Stimulated activated CD8-positive, alpha-beta memory T cell treated with anti-CD3 and anti-CD28 coated beads, Interleukin-15, amount 100 ng/mL, for 4 hours (primary cell): ENCODE results near the gene TRAM2.

Source experiments
- DNase-seq, 2 donors: peaks; one replicate each; pipeline ENCODE4 v3.0.0-alpha.2; 2020; ENCODE audit warnings: low read depth in 2 of 2

The TRAM2 gene, protein sequence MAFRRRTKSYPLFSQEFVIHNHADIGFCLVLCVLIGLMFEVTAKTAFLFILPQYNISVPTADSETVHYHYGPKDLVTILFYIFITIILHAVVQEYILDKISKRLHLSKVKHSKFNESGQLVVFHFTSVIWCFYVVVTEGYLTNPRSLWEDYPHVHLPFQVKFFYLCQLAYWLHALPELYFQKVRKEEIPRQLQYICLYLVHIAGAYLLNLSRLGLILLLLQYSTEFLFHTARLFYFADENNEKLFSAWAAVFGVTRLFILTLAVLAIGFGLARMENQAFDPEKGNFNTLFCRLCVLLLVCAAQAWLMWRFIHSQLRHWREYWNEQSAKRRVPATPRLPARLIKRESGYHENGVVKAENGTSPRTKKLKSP

DNA sequence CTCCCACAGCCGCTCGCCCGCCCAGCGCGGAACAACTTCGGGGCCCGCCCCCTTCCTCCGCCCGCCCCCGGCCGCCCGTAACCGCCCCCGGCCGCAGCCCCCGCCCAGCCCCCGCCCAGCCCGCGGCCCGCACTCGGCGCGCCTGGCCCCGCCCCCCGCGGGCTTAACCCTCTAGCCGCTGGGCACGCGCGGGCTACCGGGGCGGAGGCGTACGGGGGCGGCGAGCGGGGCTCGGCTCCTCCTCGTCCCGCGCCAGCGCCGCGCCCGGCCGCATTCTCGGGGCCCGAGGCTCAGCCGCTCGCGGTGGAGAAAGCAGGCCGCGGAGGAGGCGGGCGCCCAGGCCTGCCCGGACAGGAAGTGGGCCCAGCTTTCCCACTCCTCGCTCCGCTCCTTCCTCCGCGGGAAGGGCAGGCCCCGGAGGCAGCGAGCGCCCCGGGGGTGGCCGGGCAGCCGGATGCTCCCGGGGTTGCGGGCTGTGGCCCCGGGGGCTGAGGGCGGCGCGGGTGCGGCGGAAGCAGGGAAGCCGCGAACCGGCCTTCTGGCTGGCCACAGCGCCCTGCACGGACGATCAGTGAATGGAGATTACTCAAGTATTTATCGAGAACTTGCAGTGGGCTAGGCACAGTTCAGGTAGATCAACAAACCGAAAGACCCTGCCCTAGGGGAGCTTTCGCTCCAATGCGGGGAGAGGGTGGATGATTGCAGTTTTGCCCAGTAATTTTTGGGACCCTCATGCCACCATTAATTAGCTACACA, at the start of gene TRAM2:
Gene TRAM2 (minus strand): TSS at position 39 of the 756 bp plus-strand sequence. CDS start 145 bp downstream, outside the sequence.
- DNase-seq: peak; percentile 57

- DNase-seq: no peak
Measured at GRCh38 chr6:52622810-52623209, 46.0 kb upstream of the TRAM2 start.

GRCh38 chr6:52621631-52622030, 44.8 kb upstream of the TRAM2 start:
- DNase-seq: no peak

GRCh38 chr6:52620906-52621190, 44.0 kb upstream of the TRAM2 start:
- no peak for DNase-seq

- no peak for DNase-seq
Measured at GRCh38 chr6:52620055-52620905, 43.4 kb upstream of the TRAM2 start.

- DNase-seq: no peak
Measured at GRCh38 chr6:52617087-52617486, 40.2 kb upstream of the TRAM2 start.

- no peak for DNase-seq
Measured at GRCh38 chr6:52616059-52616690, 39.3 kb upstream of the TRAM2 start.

GRCh38 chr6:52612336-52613054, 35.6 kb upstream of the TRAM2 start:
- DNase-seq: no peak

- DNase-seq: no peak
Measured at GRCh38 chr6:52611833-52612232, 35.0 kb upstream of the TRAM2 start.

DNA sequence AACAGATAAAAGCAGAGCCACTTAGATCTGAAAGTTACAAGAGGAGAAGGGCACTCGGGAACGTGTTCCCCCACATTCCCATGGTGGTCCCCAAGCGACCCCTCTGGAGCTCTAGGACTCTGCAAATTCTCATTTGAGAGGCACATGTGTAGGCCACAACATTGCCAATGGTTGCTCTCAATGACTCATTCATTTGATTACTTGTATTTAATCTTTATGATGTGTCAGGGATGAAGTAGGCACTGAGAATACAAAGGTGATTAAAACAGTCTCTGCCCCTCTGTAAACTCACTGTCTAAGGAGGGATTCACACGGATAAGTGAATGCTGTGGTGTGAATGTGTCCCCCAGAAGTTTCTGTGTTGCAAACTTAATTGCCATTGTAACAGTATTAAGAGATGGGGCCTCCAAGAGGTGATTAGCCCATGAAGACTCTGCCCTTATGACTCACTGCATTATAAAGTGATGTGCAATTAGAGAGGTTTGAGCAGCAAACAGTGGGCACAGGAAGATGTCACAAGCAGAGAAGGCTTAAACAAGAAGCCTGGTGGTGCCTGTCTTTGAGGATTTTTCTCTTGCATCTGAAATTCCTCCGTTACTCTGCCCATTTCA, 34.0 kb upstream of the TRAM2 start:
- no peak for DNase-seq

DNA sequence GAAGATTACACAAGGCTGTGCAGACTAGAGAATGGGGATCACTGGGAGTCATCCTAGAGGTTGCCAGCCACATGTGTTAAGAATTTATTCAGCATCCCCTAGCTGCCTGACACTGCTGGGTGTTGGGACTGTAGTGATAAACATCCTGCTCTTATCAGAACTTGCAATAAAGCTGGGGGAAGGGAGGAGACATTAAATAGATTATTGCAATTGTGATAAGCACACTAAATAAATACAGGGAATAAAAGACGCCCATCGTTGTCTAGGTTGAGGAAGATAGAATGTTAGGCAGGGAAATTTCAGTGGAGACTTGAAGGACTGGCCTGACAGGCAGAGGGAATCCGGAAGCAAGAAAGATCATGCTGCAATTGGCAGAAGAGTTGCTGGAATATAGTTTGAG, 33.2 kb upstream of the TRAM2 start:
- no peak for DNase-seq

GRCh38 chr6:52605610-52606185, 28.8 kb upstream of the TRAM2 start:
- DNase-seq: no peak

GRCh38 chr6:52603000-52603795, 26.3 kb upstream of the TRAM2 start:
- DNase-seq: no peak

- DNase-seq: no peak
Measured at GRCh38 chr6:52598824-52599190, 21.9 kb upstream of the TRAM2 start.

DNA sequence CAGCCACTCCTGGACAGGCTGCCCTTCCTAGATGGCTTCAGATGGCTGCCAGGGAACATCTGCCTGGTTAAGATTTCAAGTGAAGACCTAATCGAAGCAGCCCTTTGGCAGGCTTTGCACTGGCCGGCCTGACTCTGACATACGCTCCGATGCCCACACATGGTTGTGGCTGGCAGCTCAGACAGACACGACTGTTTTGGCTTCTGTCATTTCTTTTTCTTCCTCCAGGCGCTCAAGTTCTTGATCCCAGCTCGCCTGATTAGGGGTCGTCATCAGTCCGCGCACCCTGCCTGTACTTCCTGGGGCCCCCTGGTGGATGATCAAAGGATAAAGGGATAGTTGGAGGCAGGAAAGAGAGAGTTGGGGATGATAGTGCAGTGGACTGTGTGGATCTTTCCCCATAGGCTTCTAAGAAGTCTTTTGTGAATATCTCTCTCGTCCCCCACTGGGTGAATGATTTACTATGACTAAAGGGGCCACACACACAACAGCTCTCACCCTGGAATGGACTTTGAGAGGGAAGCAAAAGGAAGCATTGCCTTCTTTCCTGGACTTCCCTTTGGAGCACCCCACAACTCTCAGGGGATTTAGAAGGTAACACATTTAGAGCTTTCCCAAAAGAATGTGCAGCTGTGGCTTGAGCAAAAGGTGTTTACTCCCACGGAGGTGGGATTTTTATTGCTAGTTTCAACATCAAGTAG, 21.4 kb upstream of the TRAM2 start:
- DNase-seq: no peak

- no peak for DNase-seq
Measured at GRCh38 chr6:52597738-52598122, 20.9 kb upstream of the TRAM2 start.

GRCh38 chr6:52596371-52597028, 19.6 kb upstream of the TRAM2 start:
- no peak for DNase-seq

GRCh38 chr6:52595796-52596130, 18.9 kb upstream of the TRAM2 start:
- DNase-seq: no peak
